PC-3 (cell line): ENCODE measurements around the gene ACTL6A. TPM values are rescaled to one million over a fixed set of nuclear protein-coding genes. Genes with fewer than 3 reads are reported as not detected.

ENCODE experiments used
- ATAC-seq: fragments of 200-7000 bp; cut with Tn5 transposase; 2 replicates; pipeline ENCODE4 v1.9.1; 2020; ENCODE audit warnings: mild to moderate bottlenecking, moderate library complexity
- BruUV-seq: library from RNA; stranded (reverse); fragments of 400-500 nt; replicated peaks from 2 replicates; lab custom pipeline; 2021; lab: Mats Ljungman, UMichigan
- CTCF ChIA-PET: fragments of 300-600 bp; sonication (Branson Sonifier 250); formaldehyde crosslinking; loops from one replicate; lab custom pipeline; 2022; ENCODE audit warnings: antibody characterized with exemption; lab: Charles Lee
- POLR2A ChIA-PET: fragments of 300-600 bp; sonication (Branson Sonifier 250); formaldehyde crosslinking; loops from one replicate; lab custom pipeline; 2022; ENCODE audit warnings: antibody characterized with exemption; ENCODE audit not compliant: unreplicated experiment; lab: Charles Lee
- DNase-seq: peaks from one replicate; pipeline ENCODE4 v3.0.0-alpha.2; 2015
- H2AFZ ChIP-seq: fragments of 300-600 bp; sonication (generic); 2 replicates; pipeline ENCODE4 v1.6.0; 2016; ENCODE audit warnings: antibody characterized with exemption, low read length
- H3F3A ChIP-seq: fragments of 300-600 bp; sonication (generic); one replicate; pipeline ENCODE4 v1.6.0; 2017; ENCODE audit warnings: antibody characterized with exemption, low read length, control low read depth, mild to moderate bottlenecking; ENCODE audit not compliant: unreplicated experiment
- H3K27ac ChIP-seq: fragments of 300-600 bp; sonication (generic); 2 replicates; pipeline ENCODE4 v1.5.1; 2016; ENCODE audit warnings: mild to moderate bottlenecking, low read length
- H3K27me3 ChIP-seq: fragments of 300-600 bp; sonication (generic); 2 replicates; pipeline ENCODE4 v1.6.1; 2016; ENCODE audit warnings: low read length, mixed read lengths
- H3K36me3 ChIP-seq: fragments of 300-600 bp; sonication (generic); 2 replicates; pipeline ENCODE4 v1.6.1; 2016; ENCODE audit warnings: low read depth, mixed run types, low read length, mixed read lengths
- H3K4me1 ChIP-seq: fragments of 300-600 bp; sonication (generic); 2 replicates; pipeline ENCODE4 v1.5.1; 2016; ENCODE audit warnings: low read length; ENCODE audit not compliant: insufficient read depth
- H3K4me2 ChIP-seq: fragments of 300-600 bp; sonication (generic); 2 replicates; pipeline ENCODE4 v1.6.0; 2016; ENCODE audit warnings: low read length
- H3K4me3 ChIP-seq: fragments of 300-600 bp; sonication (generic); 2 replicates; pipeline ENCODE4 v1.5.1; 2016; ENCODE audit warnings: mild to moderate bottlenecking, low read length, mixed read lengths
- H3K79me2 ChIP-seq: fragments of 300-600 bp; sonication (generic); 2 replicates; pipeline ENCODE4 v1.6.1; 2017; ENCODE audit warnings: low read length, mixed read lengths
- H3K9ac ChIP-seq: fragments of 300-600 bp; sonication (generic); 2 replicates; pipeline ENCODE4 v1.6.0; 2016; ENCODE audit warnings: mild to moderate bottlenecking, low read length
- H3K9me2 ChIP-seq: fragments of 300-600 bp; sonication (generic); replicated peaks from 2 replicates; pipeline ENCODE4 v1.6.1; 2016; ENCODE audit warnings: mixed run types, low read length, mixed read lengths
- H3K9me3 ChIP-seq: fragments of 300-600 bp; sonication (generic); 2 replicates; pipeline ENCODE4 v1.6.1; 2016; ENCODE audit warnings: low read length, mixed read lengths
- H4K20me1 ChIP-seq: fragments of 300-600 bp; sonication (generic); 2 replicates; pipeline ENCODE4 v1.6.1; 2016; ENCODE audit warnings: low read length, mixed read lengths
- CTCF ChIP-seq: fragments of 300-600 bp; sonication (generic); conservative IDR thresholded peaks from 2 replicates; pipeline ENCODE4 v1.5.1; 2017; ENCODE audit warnings: antibody characterized with exemption, low read depth, mild to moderate bottlenecking, low read length
- EZH2 ChIP-seq: fragments of 300-600 bp; sonication (generic); IDR thresholded peaks from one replicate; pipeline ENCODE4 v1.6.1; 2017; ENCODE audit warnings: antibody characterized with exemption, mild to moderate bottlenecking, low read length; ENCODE audit not compliant: unreplicated experiment
- EZH2phosphoT487 ChIP-seq: fragments of 300-600 bp; sonication (generic); IDR thresholded peaks from 2 replicates; pipeline ENCODE4 v1.6.1; 2018; ENCODE audit warnings: mild to moderate bottlenecking, antibody characterized with exemption, low read length, borderline replicate concordance
- intact Hi-C: fragments of 100-400 bp; cut with micrococcal nuclease; formaldehyde crosslinking; loops from 2 replicates; pipeline ENCODE4 v1.9.0; 2023
- total RNA-seq: library from RNA; depleted of rRNA; stranded (reverse); fragments of >200 nt; gene quantifications from 2 replicates; pipeline ENCODE4 v1.2.3, GENCODE V29; 2014

Gene ACTL6A
- total RNA-seq, 1 experiment from 2014 or later: 105 TPM

GRCh38 chr3:179615458-179616173 is 52.9 kb downstream of the ACTL6A start:
- POLR2A ChIA-PET: no interaction called here
- no peak overlapping the region for H3K4me2 ChIP-seq
- H2AFZ ChIP-seq: no peak overlapping the region
- no peaks in the 10 kb centered on the region for H3K4me1 ChIP-seq
- no peak for DNase-seq
- no peaks in the 10 kb centered on the region for H3K27me3 ChIP-seq
- intact Hi-C loops: no loop called here
- ATAC-seq: no peak
- H3K79me2 ChIP-seq: peaks cover 11% of the 10 kb centered on the region; the same call in 1 of the 2 replicates
- H3K36me3 ChIP-seq: peaks cover 21% of the 10 kb centered on the region
- TF ChIP-seq EZH2: no peak
- TF ChIP-seq CTCF: no peak
- no peak for TF ChIP-seq EZH2phosphoT487
- no peaks in the 10 kb centered on the region for H3F3A ChIP-seq
- no peaks in the 10 kb centered on the region for H3K9me2 ChIP-seq
- H3K27ac ChIP-seq: no peak overlapping the region
- no peaks in the 10 kb centered on the region for H4K20me1 ChIP-seq
- H3K9ac ChIP-seq: no peak overlapping the region
- BruUV-seq: no TSS peak
- CTCF ChIA-PET: interaction anchor here (0.6 to 0.8 kb wide), 2 partner anchors 9 to 34 kb away, joined by 3 to 6 read pairs; no protein-coding TSS in a partner anchor
- no peaks in the 10 kb centered on the region for H3K9me3 ChIP-seq
- H3K4me3 ChIP-seq: no peak overlapping the region

- Histone ChIP-seq H2AFZ (no peak overlapping the region), H4K20me1 (no peaks in the 10 kb centered on the region), H3K4me3 (no peak overlapping the region), H3K9ac (no peak overlapping the region), H3K4me2 (no peak overlapping the region), H3K9me2 (no peaks in the 10 kb centered on the region), H3K4me1 (peaks cover 6% of the 10 kb centered on the region), H3K27ac (no peak overlapping the region), H3K27me3 (no peaks in the 10 kb centered on the region), H3K9me3 (no peaks in the 10 kb centered on the region), H3F3A (no peaks in the 10 kb centered on the region), H3K36me3 (peaks cover 36% of the 10 kb centered on the region), H3K79me2 (0 out of 2 replicates have a peak, but pooled peaks cover 3% of the 10 kb centered on the region)
- TF ChIP-seq EZH2: no peak
- no peak for TF ChIP-seq CTCF
- no peak for TF ChIP-seq EZH2phosphoT487
- BruUV-seq: no TSS peak
- intact Hi-C loops: no loop called here
- no peak for DNase-seq
- CTCF ChIA-PET: interaction anchor here (0.6 kb wide), 1 partner anchor 27 kb away, joined by 8 read pairs; no protein-coding TSS in a partner anchor
- no peak for ATAC-seq
- POLR2A ChIA-PET: no interaction called here
Observed at GRCh38 chr3:179622023-179622422, 59.3 kb downstream of the ACTL6A start.

GRCh38 chr3:179624451-179624850 is 61.7 kb downstream of the ACTL6A start:
- no peaks in the 10 kb centered on the region for H3K27me3 ChIP-seq
- H3F3A ChIP-seq: no peaks in the 10 kb centered on the region
- H3K27ac ChIP-seq: no peak overlapping the region
- H4K20me1 ChIP-seq: no peaks in the 10 kb centered on the region
- no peaks in the 10 kb centered on the region for H3K9me3 ChIP-seq
- POLR2A ChIA-PET: no interaction called here
- CTCF ChIA-PET: interaction anchor here (0.6 kb wide), 1 partner anchor 9 kb away, joined by 6 read pairs; no protein-coding TSS in a partner anchor
- DNase-seq: peak; percentile 42
- no peak overlapping the region for H3K4me2 ChIP-seq
- no peak overlapping the region for H2AFZ ChIP-seq
- peaks cover 22% of the 10 kb centered on the region for H3K36me3 ChIP-seq
- H3K4me1 ChIP-seq: peaks cover 6% of the 10 kb centered on the region
- peak; percentile 81 for ATAC-seq
- H3K9ac ChIP-seq: no peak overlapping the region
- no TSS peak for BruUV-seq
- TF ChIP-seq CTCF: no peak
- H3K9me2 ChIP-seq: no peaks in the 10 kb centered on the region
- intact Hi-C loops: no loop called here
- 0 out of 2 replicates have a peak, but pooled peaks cover 3% of the 10 kb centered on the region for H3K79me2 ChIP-seq
- no peak overlapping the region for H3K4me3 ChIP-seq
